GM13977 (cell line): ENCODE measurements around the gene PIP.
"Not testable (repeated sequence)": the region's sequence is repeated elsewhere in the genome, so short reads cannot be mapped to it uniquely, and the experiment has no call there.

Experiments used
- DNase-seq: peaks from one replicate; pipeline ENCODE4 v3.0.0; 2012; ENCODE audit warnings: low spot score
- in situ Hi-C: fragments of 300-500 bp; cut with MboI; formaldehyde crosslinking; loops from one replicate; pipeline ENCODE4 v1.12.0; 2022; ENCODE audit warnings: low sequenced_read_pairs, low pct_unique_long_range_greater_than_20kb, mixed read lengths, inconsistent platforms; ENCODE audit not compliant: unreplicated experiment
- TF ChIP-seq, protein P1 (sequence below): IDR thresholded peaks from 2 replicates; pipeline ENCODE4 v1.5.1; 2012; ENCODE audit warnings: mild to moderate bottlenecking, control low read depth; ENCODE audit not compliant: insufficient read depth; ENCODE audit errors: extremely low read depth, missing control alignments

The PIP gene

DNA sequence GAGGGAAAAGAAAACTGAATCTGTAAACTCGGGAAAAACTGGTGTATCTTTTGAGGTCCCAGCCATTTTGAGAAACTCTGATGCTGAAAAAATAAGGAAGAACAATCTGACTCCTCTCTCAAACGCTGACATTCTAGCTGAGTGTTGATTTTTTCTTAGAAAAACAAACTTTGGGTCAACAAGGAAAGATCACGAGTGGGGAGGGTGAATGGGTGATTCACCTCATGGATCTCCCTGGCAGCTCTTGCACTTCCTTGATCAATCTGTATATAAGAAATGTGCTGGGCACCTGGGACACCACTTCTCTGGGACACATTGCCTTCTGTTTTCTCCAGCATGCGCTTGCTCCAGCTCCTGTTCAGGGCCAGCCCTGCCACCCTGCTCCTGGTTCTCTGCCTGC, at the start of gene PIP:
PIP (plus strand) TSS at position 297 of the 400 bp plus-strand sequence; CDS start at position 337, 40 bp downstream.
- no peak for DNase-seq
- TF ChIP-seq, protein P1, sequence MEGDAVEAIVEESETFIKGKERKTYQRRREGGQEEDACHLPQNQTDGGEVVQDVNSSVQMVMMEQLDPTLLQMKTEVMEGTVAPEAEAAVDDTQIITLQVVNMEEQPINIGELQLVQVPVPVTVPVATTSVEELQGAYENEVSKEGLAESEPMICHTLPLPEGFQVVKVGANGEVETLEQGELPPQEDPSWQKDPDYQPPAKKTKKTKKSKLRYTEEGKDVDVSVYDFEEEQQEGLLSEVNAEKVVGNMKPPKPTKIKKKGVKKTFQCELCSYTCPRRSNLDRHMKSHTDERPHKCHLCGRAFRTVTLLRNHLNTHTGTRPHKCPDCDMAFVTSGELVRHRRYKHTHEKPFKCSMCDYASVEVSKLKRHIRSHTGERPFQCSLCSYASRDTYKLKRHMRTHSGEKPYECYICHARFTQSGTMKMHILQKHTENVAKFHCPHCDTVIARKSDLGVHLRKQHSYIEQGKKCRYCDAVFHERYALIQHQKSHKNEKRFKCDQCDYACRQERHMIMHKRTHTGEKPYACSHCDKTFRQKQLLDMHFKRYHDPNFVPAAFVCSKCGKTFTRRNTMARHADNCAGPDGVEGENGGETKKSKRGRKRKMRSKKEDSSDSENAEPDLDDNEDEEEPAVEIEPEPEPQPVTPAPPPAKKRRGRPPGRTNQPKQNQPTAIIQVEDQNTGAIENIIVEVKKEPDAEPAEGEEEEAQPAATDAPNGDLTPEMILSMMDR: no peak
- in situ Hi-C loops: no loop called here

DNA sequence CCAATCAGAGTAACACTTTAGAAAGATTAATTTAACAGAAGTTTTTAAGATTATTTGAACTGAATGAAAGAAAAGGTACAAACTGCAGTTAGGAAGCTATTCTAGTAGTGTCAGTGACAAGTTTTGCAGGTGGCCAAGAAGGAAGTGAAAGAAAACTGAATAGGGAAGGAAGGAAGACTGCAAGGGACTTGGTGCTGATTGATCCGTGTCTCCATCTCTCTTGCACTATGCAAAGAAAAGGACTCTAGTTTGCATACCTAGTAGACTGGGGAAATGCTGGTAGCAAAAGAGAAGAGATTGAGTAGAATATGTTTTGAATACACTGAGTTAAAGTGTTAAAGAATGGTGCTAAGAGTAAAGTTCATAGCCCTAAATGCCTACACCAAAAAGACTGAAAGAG, 46.8 kb upstream of the PIP start:
- no peak for DNase-seq
- TF ChIP-seq, protein P1: no peak
- in situ Hi-C loops: no loop called here

- in situ Hi-C loops, DNase-seq: not testable (repeated sequence)
Measured at GRCh38 chr7:143085610-143086009, 46.3 kb upstream of the PIP start.

GRCh38 chr7:143088549-143089231, 43.2 kb upstream of the PIP start:
- in situ Hi-C loops, DNase-seq: not testable (repeated sequence)

DNA sequence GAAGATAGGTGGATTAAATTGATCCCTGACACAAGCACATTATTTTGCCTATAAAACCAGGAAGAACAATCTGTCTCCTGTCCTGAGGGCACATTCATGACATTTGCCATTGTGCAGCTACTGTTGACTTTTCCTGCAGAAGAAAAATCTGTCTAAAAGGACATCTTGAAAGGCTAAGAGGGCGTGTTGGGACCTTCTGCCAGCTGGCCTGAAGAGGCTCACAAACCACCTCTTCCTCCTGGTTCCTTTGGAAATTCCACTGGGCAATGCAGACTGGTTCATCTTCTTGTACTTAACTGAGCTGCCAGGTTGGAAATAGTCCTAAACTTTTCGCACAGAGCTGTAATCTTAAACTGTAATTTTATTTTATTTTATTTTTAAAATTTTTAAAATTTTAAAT, 35.7 kb upstream of the PIP start:
- TF ChIP-seq, protein P1: no peak
- in situ Hi-C loops: no loop called here
- DNase-seq: no peak

DNA sequence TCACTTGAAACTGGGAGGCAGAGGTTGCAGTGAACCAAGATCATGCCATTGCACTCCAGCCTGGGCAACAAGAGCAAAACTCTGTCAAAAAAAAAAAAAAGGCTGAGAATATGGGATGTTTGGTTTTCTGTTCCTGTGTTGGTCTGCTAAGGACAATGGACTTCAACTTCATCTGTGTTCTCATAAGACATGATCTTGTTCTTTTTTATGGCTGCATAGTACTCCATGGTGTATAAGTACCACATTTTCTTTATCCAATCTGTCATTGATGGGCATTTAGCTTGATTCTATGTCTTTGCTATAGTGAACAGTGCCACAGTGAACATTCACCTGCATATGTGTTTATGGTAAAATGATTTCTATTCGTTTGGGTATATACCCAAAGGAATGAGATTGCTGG, 32.3 kb upstream of the PIP start:
- DNase-seq, in situ Hi-C loops: not testable (repeated sequence)

GRCh38 chr7:143104759-143105158, 27.1 kb upstream of the PIP start:
- in situ Hi-C loops: no loop called here
- TF ChIP-seq, protein P1: no peak

GRCh38 chr7:143108019-143108418, 23.9 kb upstream of the PIP start:
- DNase-seq, in situ Hi-C loops: not testable (repeated sequence)

More at GRCh38 chr7:143104759-143105158, 27.1 kb upstream of the PIP start:
- no peak for DNase-seq

- no peak for DNase-seq
- TF ChIP-seq, protein P1: no peak
- in situ Hi-C loops: no loop called here
Measured at GRCh38 chr7:143117395-143117794, 14.5 kb upstream of the PIP start.
